Ascending aorta (tissue), 2 donors: Measurements from ENCODE around the gene UNCX. TPM values are rescaled to one million over a fixed set of nuclear protein-coding genes. Genes with fewer than 3 reads are reported as not detected.
"Not testable (repeated sequence)": the region's sequence is repeated elsewhere in the genome, so short reads cannot be mapped to it uniquely, and the experiment has no call there.

Source experiments
- DNase-seq, 2 donors: peaks; one replicate each; pipeline ENCODE4 v3.0.0-alpha.2; 2019; ENCODE audit warnings: low spot score in 2 of 2
- H3K27ac ChIP-seq, 2 donors: fragments of 200-600 bp; sonication (generic); one replicate each; pipeline ENCODE4 v1.5.1; 2016 to 2017; ENCODE audit warnings: mild to moderate bottlenecking in 1 of 2
- H3K27me3 ChIP-seq: fragments of 200-600 bp; sonication (generic); one replicate; pipeline ENCODE4 v1.5.1; 2017
- H3K36me3 ChIP-seq, 2 donors: fragments of 200-600 bp; sonication (generic); one replicate each; pipeline ENCODE4 v1.5.1; 2016
- H3K4me1 ChIP-seq, 2 donors: fragments of 200-600 bp; sonication (generic); one replicate each; pipeline ENCODE4 v1.5.1; 2016 to 2017; ENCODE audit warnings: mild to moderate bottlenecking in 1 of 2
- H3K4me3 ChIP-seq, 2 donors: fragments of 200-600 bp; sonication (generic); one replicate each; pipeline ENCODE4 v1.5.1; 2016 to 2017; ENCODE audit warnings: mild to moderate bottlenecking in 1 of 2
- H3K9me3 ChIP-seq, 2 donors: fragments of 200-600 bp; sonication (generic); one replicate each; pipeline ENCODE4 v1.5.1; 2016
- intact Hi-C: fragments of 100-400 bp; cut with DNase I; formaldehyde crosslinking; loops from one replicate; pipeline ENCODE4 v1.15.1; 2023
- total RNA-seq: library from RNA; depleted of rRNA; stranded (reverse); fragments of >200 nt; gene quantifications from one replicate; pipeline ENCODE4 v1.1.0, GENCODE V29; 2016
- TF ChIP-seq, protein P1 (sequence below), 3 experiments: fragments of 200-600 bp in 2 of 3; fragments of 450-650 bp in 1 of 3; sonication (generic) in 2 of 3; IDR thresholded peaks; one replicate each; pipeline ENCODE4 v1.5.1; 2016 to 2019; ENCODE audit warnings: antibody characterized with exemption in 3 of 3, mild to moderate bottlenecking in 1 of 3, moderate library complexity in 1 of 3

UNCX gene
- total RNA-seq, 1 donor from 2014 or later, result not detected

DNA sequence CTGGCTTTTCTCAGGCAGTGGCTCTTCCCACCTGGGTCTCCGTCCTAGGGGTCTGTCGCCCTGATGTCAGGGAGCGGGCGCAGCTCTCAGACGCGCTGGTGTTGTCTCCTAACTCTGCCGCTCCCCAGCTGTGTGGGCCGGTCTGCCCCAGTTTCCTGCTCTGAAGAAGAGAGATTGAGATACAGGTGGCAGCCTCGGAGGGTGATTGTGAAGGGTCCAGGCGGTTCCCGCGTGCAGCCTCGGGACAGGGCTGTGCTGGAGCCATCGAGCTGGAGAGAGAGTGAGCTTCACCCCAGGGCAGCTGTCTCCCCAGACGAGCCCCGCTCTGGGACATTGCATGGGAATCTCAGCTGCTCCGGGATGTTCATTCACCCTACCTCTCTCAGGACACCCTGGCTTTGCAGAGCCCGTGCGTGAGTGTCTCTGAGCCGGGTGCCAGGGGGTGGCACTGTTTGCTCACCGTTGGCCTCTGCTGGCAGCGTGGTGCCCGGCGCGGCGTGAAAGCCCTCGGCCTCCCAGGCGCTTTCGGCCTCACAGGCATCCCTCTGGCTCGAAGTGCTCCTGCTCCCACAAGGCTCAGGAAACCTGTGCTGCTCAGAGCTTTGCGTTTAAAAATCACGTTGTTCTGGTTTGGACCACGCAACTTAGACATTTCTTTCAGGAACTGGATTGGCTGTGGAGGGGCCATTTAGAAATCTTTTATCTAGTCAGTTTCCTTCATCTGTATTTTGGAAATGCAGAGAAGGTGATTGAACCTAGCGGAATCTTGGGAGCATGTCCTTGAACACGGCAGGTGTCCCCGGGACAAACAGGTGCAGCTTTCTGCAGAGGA is 38.9 kb upstream of the UNCX start:
- Histone ChIP-seq H3K4me1 (no peaks in the 10 kb centered on the region), H3K27ac (no peak overlapping the region), H3K27me3 (peaks cover 13% of the 10 kb centered on the region), H3K9me3 (no peaks in the 10 kb centered on the region), H3K4me3 (no peak overlapping the region), H3K36me3 (no peaks in the 10 kb centered on the region)
- TF ChIP-seq, protein P1, sequence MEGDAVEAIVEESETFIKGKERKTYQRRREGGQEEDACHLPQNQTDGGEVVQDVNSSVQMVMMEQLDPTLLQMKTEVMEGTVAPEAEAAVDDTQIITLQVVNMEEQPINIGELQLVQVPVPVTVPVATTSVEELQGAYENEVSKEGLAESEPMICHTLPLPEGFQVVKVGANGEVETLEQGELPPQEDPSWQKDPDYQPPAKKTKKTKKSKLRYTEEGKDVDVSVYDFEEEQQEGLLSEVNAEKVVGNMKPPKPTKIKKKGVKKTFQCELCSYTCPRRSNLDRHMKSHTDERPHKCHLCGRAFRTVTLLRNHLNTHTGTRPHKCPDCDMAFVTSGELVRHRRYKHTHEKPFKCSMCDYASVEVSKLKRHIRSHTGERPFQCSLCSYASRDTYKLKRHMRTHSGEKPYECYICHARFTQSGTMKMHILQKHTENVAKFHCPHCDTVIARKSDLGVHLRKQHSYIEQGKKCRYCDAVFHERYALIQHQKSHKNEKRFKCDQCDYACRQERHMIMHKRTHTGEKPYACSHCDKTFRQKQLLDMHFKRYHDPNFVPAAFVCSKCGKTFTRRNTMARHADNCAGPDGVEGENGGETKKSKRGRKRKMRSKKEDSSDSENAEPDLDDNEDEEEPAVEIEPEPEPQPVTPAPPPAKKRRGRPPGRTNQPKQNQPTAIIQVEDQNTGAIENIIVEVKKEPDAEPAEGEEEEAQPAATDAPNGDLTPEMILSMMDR (IDR thresholded peaks at IDR 0.05), result peak; percentile 29 to 60 (median 47)
- intact Hi-C loops, result loop anchor here (5.0 kb wide), 1 partner anchor 238 kb away; no protein-coding TSS in a partner anchor
- DNase-seq, result no peak

GRCh38 chr7:1196441-1196840 is 36.2 kb upstream of the UNCX start:
- peaks cover 13% of the 10 kb centered on the region for H3K27me3 ChIP-seq
- H3K36me3 ChIP-seq, intact Hi-C loops: not testable (repeated sequence)

GRCh38 chr7:1196950-1197349 is 35.7 kb upstream of the UNCX start:
- no peaks in the 10 kb centered on the region for H3K36me3 ChIP-seq
- no peaks in the 10 kb centered on the region for H3K4me1 ChIP-seq
- H3K27ac ChIP-seq, result no peak overlapping the region
- intact Hi-C loops, result no loop called here
- H3K4me3 ChIP-seq, result no peak overlapping the region
- H3K27me3 ChIP-seq, result peaks cover 13% of the 10 kb centered on the region
- DNase-seq, result no peak
- H3K9me3 ChIP-seq, result no peaks in the 10 kb centered on the region
- TF ChIP-seq, protein P1 (IDR thresholded peaks at IDR 0.05), result no peak

More at GRCh38 chr7:1196441-1196840, 36.2 kb upstream of the UNCX start:
- DNase-seq, H3K4me1 ChIP-seq, H3K9me3 ChIP-seq, H3K27ac ChIP-seq, H3K4me3 ChIP-seq: not testable (repeated sequence)

DNA sequence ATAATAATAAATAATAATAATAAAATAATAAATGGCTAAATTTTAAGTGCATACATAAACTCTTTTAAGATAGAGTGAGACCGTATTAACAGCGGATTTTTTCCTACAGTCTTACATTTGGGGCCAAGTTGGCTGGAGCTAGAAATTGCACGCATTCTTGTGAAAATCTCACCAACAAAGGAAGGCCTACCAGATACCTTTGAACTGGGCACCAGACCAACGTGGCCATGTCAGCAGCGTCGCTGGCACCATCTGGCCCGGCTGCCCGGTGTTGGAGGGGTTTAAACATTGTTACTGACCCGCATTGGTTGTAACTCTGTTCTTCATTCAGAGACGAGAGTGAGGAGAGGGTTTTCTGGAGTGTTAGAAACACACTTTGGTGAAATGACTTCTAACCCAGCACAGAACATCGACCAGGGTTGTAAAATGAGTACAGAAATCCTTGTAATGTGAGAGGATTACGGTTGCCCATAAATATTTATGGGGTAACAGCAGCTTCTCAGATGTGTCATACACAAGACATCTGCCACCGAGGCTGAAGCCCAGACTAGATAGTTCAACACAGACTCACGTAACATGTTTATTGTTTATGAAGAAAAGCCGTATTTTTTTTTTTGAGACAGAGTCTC is 34.6 kb upstream of the UNCX start:
- no peaks in the 10 kb centered on the region for H3K4me1 ChIP-seq
- H3K27me3 ChIP-seq, result peaks cover 13% of the 10 kb centered on the region
- H3K4me3 ChIP-seq, result no peak overlapping the region
- H3K36me3 ChIP-seq, result no peaks in the 10 kb centered on the region
- TF ChIP-seq, protein P1 (IDR thresholded peaks at IDR 0.05), result no peak
- intact Hi-C loops, result no loop called here
- no peak overlapping the region for H3K27ac ChIP-seq
- no peaks in the 10 kb centered on the region for H3K9me3 ChIP-seq
- no peak for DNase-seq

- TF ChIP-seq, protein P1 (IDR thresholded peaks at IDR 0.05), result no peak
- intact Hi-C loops, result no loop called here
- H3K4me3 ChIP-seq, result no peak overlapping the region
- no peak overlapping the region for H3K27ac ChIP-seq
- no peak for DNase-seq
- H3K4me1 ChIP-seq, result peaks cover 0 to 6% of the 10 kb centered on the region in 2 donors
- peaks cover 3% of the 10 kb centered on the region for H3K27me3 ChIP-seq
- H3K36me3 ChIP-seq, result no peaks in the 10 kb centered on the region
- no peaks in the 10 kb centered on the region for H3K9me3 ChIP-seq
Measured at GRCh38 chr7:1200045-1200444, 32.6 kb upstream of the UNCX start.

- no peak overlapping the region for H3K4me3 ChIP-seq
- DNase-seq, result no peak
- no peaks in the 10 kb centered on the region for H3K36me3 ChIP-seq
- H3K9me3 ChIP-seq, result no peaks in the 10 kb centered on the region
- H3K4me1 ChIP-seq, result peaks cover 0 to 6% of the 10 kb centered on the region in 2 donors
- intact Hi-C loops, result no loop called here
- TF ChIP-seq, protein P1 (IDR thresholded peaks at IDR 0.05), result no peak
- no peaks in the 10 kb centered on the region for H3K27me3 ChIP-seq
- no peak overlapping the region for H3K27ac ChIP-seq
Measured at GRCh38 chr7:1201916-1202315, 30.8 kb upstream of the UNCX start.

DNA sequence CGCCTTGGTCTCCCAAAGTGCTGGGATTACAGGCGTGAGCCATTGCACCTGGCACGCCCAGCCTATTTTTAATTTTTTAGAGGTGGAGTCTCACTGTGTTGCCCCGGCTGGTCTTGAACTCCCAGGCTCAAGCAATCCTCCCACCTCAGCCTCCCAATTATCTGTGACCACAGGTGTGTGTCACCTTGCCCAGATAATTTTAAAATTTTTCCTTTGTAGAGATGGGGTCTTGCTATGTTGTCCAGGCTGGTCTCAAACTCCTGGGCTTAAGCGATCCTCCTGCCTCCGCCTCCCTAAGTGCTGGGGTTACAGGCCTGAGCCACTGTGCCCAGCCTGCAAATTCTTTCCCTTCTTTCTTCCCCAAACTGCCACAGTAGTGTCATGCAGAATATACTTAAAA is 29.8 kb upstream of the UNCX start:
- H3K36me3 ChIP-seq, H3K9me3 ChIP-seq, DNase-seq, intact Hi-C loops, H3K4me3 ChIP-seq, H3K27ac ChIP-seq, H3K4me1 ChIP-seq, H3K27me3 ChIP-seq: not testable (repeated sequence)
